Thyroid gland (tissue), 4 donors: ENCODE measurements around the gene UTY.

Source experiments
- POLR2A ChIP-seq, 2 donors: fragments of 450-650 bp; IDR thresholded peaks; one replicate each; pipeline ENCODE4 v1.6.1; 2017; ENCODE audit warnings: antibody characterized with exemption in 2 of 2, mild to moderate bottlenecking in 2 of 2, moderate library complexity in 1 of 2
- TF ChIP-seq, protein P1 (sequence below), 6 experiments: fragments of 200-600 bp in 3 of 6; fragments of 450-650 bp in 3 of 6; sonication (generic) in 3 of 6; IDR thresholded peaks; one replicate each; pipeline ENCODE4 v1.5.1; 2016 to 2019; ENCODE audit warnings: antibody characterized with exemption in 6 of 6, mild to moderate bottlenecking in 2 of 6, inconsistent platforms in 1 of 6, moderate library complexity in 1 of 6

DNA sequence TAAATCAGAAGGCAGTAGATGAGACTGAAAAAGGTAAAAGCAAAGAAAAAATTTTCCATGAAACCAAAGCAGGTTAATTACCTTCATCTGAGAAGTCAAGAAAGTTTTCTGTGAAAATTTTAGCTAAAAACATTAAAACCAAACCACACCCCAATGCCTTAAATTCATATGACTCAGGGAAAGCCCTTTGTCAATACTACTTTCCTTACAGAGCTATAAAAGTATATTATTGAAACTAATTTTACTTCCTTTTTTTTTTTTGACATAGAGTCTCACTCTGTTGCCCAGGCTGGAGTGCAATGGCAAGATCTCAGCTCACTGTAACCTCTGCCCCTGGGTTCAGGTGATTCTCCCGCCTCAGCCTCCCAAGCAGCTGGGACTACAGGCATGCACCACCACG, 117.2 kb downstream of the UTY start:
- TF ChIP-seq POLR2A (IDR thresholded peaks at IDR 0.05): no peak
- TF ChIP-seq, protein P1, sequence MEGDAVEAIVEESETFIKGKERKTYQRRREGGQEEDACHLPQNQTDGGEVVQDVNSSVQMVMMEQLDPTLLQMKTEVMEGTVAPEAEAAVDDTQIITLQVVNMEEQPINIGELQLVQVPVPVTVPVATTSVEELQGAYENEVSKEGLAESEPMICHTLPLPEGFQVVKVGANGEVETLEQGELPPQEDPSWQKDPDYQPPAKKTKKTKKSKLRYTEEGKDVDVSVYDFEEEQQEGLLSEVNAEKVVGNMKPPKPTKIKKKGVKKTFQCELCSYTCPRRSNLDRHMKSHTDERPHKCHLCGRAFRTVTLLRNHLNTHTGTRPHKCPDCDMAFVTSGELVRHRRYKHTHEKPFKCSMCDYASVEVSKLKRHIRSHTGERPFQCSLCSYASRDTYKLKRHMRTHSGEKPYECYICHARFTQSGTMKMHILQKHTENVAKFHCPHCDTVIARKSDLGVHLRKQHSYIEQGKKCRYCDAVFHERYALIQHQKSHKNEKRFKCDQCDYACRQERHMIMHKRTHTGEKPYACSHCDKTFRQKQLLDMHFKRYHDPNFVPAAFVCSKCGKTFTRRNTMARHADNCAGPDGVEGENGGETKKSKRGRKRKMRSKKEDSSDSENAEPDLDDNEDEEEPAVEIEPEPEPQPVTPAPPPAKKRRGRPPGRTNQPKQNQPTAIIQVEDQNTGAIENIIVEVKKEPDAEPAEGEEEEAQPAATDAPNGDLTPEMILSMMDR (IDR thresholded peaks at IDR 0.05): no peak
